A549 (cell line): ENCODE measurements around the gene OR11H6.

Source experiments
- EHF ChIP-seq: fragments of 250-450 bp; sonication (Bioruptor Pico); IDR thresholded peaks from 2 replicates; pipeline ENCODE4 v1.5.0; 2020; ENCODE audit warnings: mild to moderate bottlenecking
- EP300 ChIP-seq, 2 experiments: fragments of >200 bp; sonication (Bioruptor Twin); formaldehyde crosslinking; IDR thresholded peaks; 2 replicates in 1 of 2; 3 replicates in 1 of 2; pipeline ENCODE4 v1.6.1; 2016 to 2017
- NFE2L2 ChIP-seq: fragments of 150-350 bp; conservative IDR thresholded peaks from 2 replicates; pipeline ENCODE4 v1.6.1; 2014; ENCODE audit warnings: low read length
- PHF8 ChIP-seq: fragments of 200-600 bp; sonication (generic); IDR thresholded peaks from 2 replicates; pipeline ENCODE4 v1.6.1; 2016; ENCODE audit warnings: low read depth, mild to moderate bottlenecking, antibody characterized with exemption, moderate library complexity, borderline replicate concordance
- POLR2A ChIP-seq: IDR thresholded peaks from 2 replicates; pipeline ENCODE4 v1.6.1; 2012; ENCODE audit warnings: mild to moderate bottlenecking, low read length
- RAD21 ChIP-seq, 2 experiments: fragments of >200 bp in 1 of 2; sonication (Bioruptor Twin) in 1 of 2; formaldehyde crosslinking in 1 of 2; IDR thresholded peaks in 1 of 2; conservative IDR thresholded peaks in 1 of 2; 2 replicates in 1 of 2; 3 replicates in 1 of 2; pipeline ENCODE4 v1.6.1; 2012 to 2018; ENCODE audit warnings: inconsistent platforms in 1 of 2
- TF ChIP-seq, protein P1 (sequence below): fragments of >200 bp; sonication (Bioruptor Twin); formaldehyde crosslinking; IDR thresholded peaks from 3 replicates; pipeline ENCODE4 v1.5.1; 2016
- TF ChIP-seq, protein P2 (sequence below): IDR thresholded peaks from 2 replicates; pipeline ENCODE4 v1.6.1; 2012
- TF ChIP-seq, protein P3 (sequence below): fragments of 200-600 bp; sonication (generic); IDR thresholded peaks from 2 replicates; pipeline ENCODE4 v1.6.1; 2016; ENCODE audit warnings: antibody characterized with exemption, mild to moderate bottlenecking, moderate library complexity
- TF ChIP-seq, protein P4 (sequence below): fragments of 450-650 bp; IDR thresholded peaks from 2 replicates; pipeline ENCODE4 v1.6.1; 2014; ENCODE audit warnings: antibody characterized with exemption

DNA sequence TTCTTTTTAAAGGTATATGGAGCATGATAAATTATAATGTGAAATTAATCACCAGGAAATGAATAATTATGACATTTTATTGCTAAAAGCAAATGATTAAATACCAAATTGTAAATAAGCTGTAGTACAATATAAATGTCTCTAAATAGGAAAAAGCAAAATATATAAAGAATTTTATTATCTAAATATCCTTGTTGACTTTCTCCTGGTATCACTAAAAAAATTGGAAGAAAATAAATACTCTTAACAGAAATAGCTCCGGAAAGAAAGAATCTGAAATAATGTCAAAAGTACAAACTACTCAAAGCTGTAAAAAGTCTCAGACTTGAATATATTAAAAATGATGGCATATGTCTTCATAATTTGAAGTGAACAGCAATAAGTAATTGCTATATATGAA, 5.2 kb downstream of the OR11H6 start, which contains the start of gene OR11H7:
- TF ChIP-seq, protein P1, sequence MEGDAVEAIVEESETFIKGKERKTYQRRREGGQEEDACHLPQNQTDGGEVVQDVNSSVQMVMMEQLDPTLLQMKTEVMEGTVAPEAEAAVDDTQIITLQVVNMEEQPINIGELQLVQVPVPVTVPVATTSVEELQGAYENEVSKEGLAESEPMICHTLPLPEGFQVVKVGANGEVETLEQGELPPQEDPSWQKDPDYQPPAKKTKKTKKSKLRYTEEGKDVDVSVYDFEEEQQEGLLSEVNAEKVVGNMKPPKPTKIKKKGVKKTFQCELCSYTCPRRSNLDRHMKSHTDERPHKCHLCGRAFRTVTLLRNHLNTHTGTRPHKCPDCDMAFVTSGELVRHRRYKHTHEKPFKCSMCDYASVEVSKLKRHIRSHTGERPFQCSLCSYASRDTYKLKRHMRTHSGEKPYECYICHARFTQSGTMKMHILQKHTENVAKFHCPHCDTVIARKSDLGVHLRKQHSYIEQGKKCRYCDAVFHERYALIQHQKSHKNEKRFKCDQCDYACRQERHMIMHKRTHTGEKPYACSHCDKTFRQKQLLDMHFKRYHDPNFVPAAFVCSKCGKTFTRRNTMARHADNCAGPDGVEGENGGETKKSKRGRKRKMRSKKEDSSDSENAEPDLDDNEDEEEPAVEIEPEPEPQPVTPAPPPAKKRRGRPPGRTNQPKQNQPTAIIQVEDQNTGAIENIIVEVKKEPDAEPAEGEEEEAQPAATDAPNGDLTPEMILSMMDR = no peak
- no peak for TF ChIP-seq EHF
- TF ChIP-seq RAD21 (conservative IDR thresholded peaks at IDR 0.05 in 1 of 2, IDR thresholded peaks at IDR 0.05 in 1 of 2) = no peak
- no peak for TF ChIP-seq POLR2A
- TF ChIP-seq, protein P2, sequence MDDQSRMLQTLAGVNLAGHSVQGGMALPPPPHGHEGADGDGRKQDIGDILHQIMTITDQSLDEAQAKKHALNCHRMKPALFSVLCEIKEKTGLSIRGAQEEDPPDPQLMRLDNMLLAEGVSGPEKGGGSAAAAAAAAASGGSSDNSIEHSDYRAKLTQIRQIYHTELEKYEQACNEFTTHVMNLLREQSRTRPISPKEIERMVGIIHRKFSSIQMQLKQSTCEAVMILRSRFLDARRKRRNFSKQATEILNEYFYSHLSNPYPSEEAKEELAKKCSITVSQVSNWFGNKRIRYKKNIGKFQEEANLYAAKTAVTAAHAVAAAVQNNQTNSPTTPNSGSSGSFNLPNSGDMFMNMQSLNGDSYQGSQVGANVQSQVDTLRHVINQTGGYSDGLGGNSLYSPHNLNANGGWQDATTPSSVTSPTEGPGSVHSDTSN = no peak
- TF ChIP-seq, protein P3, sequence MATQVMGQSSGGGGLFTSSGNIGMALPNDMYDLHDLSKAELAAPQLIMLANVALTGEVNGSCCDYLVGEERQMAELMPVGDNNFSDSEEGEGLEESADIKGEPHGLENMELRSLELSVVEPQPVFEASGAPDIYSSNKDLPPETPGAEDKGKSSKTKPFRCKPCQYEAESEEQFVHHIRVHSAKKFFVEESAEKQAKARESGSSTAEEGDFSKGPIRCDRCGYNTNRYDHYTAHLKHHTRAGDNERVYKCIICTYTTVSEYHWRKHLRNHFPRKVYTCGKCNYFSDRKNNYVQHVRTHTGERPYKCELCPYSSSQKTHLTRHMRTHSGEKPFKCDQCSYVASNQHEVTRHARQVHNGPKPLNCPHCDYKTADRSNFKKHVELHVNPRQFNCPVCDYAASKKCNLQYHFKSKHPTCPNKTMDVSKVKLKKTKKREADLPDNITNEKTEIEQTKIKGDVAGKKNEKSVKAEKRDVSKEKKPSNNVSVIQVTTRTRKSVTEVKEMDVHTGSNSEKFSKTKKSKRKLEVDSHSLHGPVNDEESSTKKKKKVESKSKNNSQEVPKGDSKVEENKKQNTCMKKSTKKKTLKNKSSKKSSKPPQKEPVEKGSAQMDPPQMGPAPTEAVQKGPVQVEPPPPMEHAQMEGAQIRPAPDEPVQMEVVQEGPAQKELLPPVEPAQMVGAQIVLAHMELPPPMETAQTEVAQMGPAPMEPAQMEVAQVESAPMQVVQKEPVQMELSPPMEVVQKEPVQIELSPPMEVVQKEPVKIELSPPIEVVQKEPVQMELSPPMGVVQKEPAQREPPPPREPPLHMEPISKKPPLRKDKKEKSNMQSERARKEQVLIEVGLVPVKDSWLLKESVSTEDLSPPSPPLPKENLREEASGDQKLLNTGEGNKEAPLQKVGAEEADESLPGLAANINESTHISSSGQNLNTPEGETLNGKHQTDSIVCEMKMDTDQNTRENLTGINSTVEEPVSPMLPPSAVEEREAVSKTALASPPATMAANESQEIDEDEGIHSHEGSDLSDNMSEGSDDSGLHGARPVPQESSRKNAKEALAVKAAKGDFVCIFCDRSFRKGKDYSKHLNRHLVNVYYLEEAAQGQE = no peak
- TF ChIP-seq EP300 (IDR thresholded peaks at IDR 0.05) = no peak
- TF ChIP-seq, protein P4, sequence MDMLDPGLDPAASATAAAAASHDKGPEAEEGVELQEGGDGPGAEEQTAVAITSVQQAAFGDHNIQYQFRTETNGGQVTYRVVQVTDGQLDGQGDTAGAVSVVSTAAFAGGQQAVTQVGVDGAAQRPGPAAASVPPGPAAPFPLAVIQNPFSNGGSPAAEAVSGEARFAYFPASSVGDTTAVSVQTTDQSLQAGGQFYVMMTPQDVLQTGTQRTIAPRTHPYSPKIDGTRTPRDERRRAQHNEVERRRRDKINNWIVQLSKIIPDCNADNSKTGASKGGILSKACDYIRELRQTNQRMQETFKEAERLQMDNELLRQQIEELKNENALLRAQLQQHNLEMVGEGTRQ = no peak
- no peak for TF ChIP-seq NFE2L2
- no peak for TF ChIP-seq PHF8
